Endothelial cell of umbilical vein (primary cell): ENCODE data around the gene HAVCR1. TPM values are rescaled to one million over a fixed set of nuclear protein-coding genes. Genes with fewer than 3 reads are reported as not detected.

ENCODE experiments used
- BruUV-seq: library from RNA; stranded (reverse); fragments of 400-500 nt; replicated peaks from 2 replicates; lab custom pipeline; 2021; lab: Mats Ljungman, UMichigan
- CTCF ChIA-PET: fragments of 300-600, 350-600 bp; sonication (Branson Sonifier 250); formaldehyde crosslinking; loops from one replicate; lab custom pipeline; 2021; ENCODE audit warnings: antibody characterized with exemption, inconsistent platforms; lab: Charles Lee
- POLR2A ChIA-PET: fragments of 300-600, 350-600 bp; sonication (Branson Sonifier 250); formaldehyde crosslinking; loops from one replicate; lab custom pipeline; 2021; ENCODE audit warnings: antibody characterized with exemption, inconsistent platforms; lab: Charles Lee
- DNase-seq: peaks from one replicate; pipeline ENCODE4 v3.0.0-alpha.2; 2011; ENCODE audit warnings: low read depth, low spot score
- FAIRE-seq: peaks from 2 replicates; lab custom pipeline; 2011; peaks lifted over from hg19 to GRCh38; lab: Jason Lieb, UNC
- H2AFZ ChIP-seq: 2 replicates; pipeline ENCODE4 v1.6.0; 2012; ENCODE audit warnings: low read depth, low read length, control low read depth, inconsistent platforms
- H3K27ac ChIP-seq: 2 replicates; pipeline ENCODE4 v1.5.1; 2011; ENCODE audit warnings: low read depth, mild to moderate bottlenecking, control low read depth, low read length, moderate library complexity; ENCODE audit not compliant: insufficient read depth
- H3K27me3 ChIP-seq, 2 experiments: 2 replicates each; pipeline versions ENCODE4 v1.6.0 to v1.6.1; 2011; ENCODE audit warnings: low read length in 2 of 2, mixed read lengths in 1 of 2; ENCODE audit not compliant: control insufficient read depth in 2 of 2, insufficient read depth in 2 of 2
- H3K36me3 ChIP-seq, 2 experiments: 2 replicates in 1 of 2; 3 replicates in 1 of 2; pipeline ENCODE4 v1.5.1; 2011; ENCODE audit warnings: low read length in 2 of 2, mild to moderate bottlenecking in 1 of 2, moderate library complexity in 1 of 2; ENCODE audit not compliant: control insufficient read depth in 2 of 2, insufficient read depth in 2 of 2; ENCODE audit errors: extremely low read depth in 1 of 2
- H3K4me1 ChIP-seq: 3 replicates; pipeline ENCODE4 v1.5.1; 2011; ENCODE audit warnings: mild to moderate bottlenecking, low read length; ENCODE audit not compliant: control insufficient read depth, insufficient read depth; ENCODE audit errors: extremely low read depth
- H3K4me2 ChIP-seq: 2 replicates; pipeline ENCODE4 v1.6.1; 2011; ENCODE audit warnings: low read length, control low read depth, mixed read lengths; ENCODE audit not compliant: insufficient read depth
- H3K4me3 ChIP-seq, 3 experiments: fragments of 200-600 bp in 1 of 3; sonication (generic), shearing (Covaris generic) in 1 of 3; replicated peaks in 1 of 3; 2 replicates each; pipeline ENCODE4 v1.5.1; 2011 to 2016; ENCODE audit warnings: control low read depth in 3 of 3, low read length in 3 of 3, mild to moderate bottlenecking in 2 of 3, inconsistent platforms in 1 of 3, low read depth in 1 of 3, moderate library complexity in 1 of 3; ENCODE audit not compliant: insufficient read depth in 1 of 3
- H3K79me2 ChIP-seq: 2 replicates; pipeline ENCODE4 v1.6.0; 2012; ENCODE audit warnings: low read length, inconsistent platforms; ENCODE audit not compliant: control insufficient read depth, insufficient read depth
- H3K9ac ChIP-seq: replicated peaks from 2 replicates; pipeline ENCODE3; 2011; ENCODE audit warnings: low read length, control low read depth; ENCODE audit not compliant: insufficient read depth; ENCODE audit errors: extremely low read depth
- H3K9me1 ChIP-seq: replicated peaks from 3 replicates; pipeline ENCODE4 v1.6.0; 2011; ENCODE audit warnings: mild to moderate bottlenecking, low read length; ENCODE audit not compliant: control insufficient read depth, insufficient read depth; ENCODE audit errors: extremely low read depth
- H3K9me3 ChIP-seq: replicated peaks from 2 replicates; pipeline ENCODE4 v1.5.1; 2012; ENCODE audit warnings: low read length, inconsistent platforms; ENCODE audit not compliant: control insufficient read depth, insufficient read depth
- H4K20me1 ChIP-seq: replicated peaks from 2 replicates; pipeline ENCODE3; 2011; ENCODE audit warnings: mild to moderate bottlenecking, low read length; ENCODE audit not compliant: control insufficient read depth, insufficient read depth; ENCODE audit errors: extremely low read depth
- CTCF ChIP-seq, 2 donors: IDR thresholded peaks; 1 replicate in 1 of 2; 2 replicates in 1 of 2; pipeline ENCODE4 v1.5.1; 2011; ENCODE audit warnings: low read length in 2 of 2, mild to moderate bottlenecking in 2 of 2, moderate library complexity in 2 of 2, control low read depth in 1 of 2, inconsistent platforms in 1 of 2, low read depth in 1 of 2; ENCODE audit not compliant: insufficient read depth in 1 of 2; ENCODE audit errors: extremely low read depth in 1 of 2
- EZH2 ChIP-seq: IDR thresholded peaks from 2 replicates; pipeline ENCODE4 v1.6.1; 2012; ENCODE audit warnings: borderline replicate concordance, low read depth, mild to moderate bottlenecking, moderate library complexity, low read length, inconsistent platforms; ENCODE audit not compliant: severe bottlenecking
- FOS ChIP-seq: IDR thresholded peaks from 2 replicates; pipeline ENCODE4 v1.6.1; 2011; ENCODE audit warnings: mild to moderate bottlenecking, low read length, moderate library complexity, borderline replicate concordance; ENCODE audit not compliant: insufficient read depth
- GATA2 ChIP-seq: IDR thresholded peaks from 2 replicates; pipeline ENCODE4 v1.7.0; 2011; ENCODE audit warnings: low read depth, mild to moderate bottlenecking, moderate library complexity, mixed read lengths, low read length; ENCODE audit not compliant: insufficient read length, insufficient read depth
- JUN ChIP-seq: IDR thresholded peaks from 2 replicates; pipeline ENCODE4 v1.6.1; 2011; ENCODE audit warnings: borderline replicate concordance, low read depth; ENCODE audit not compliant: insufficient read length, insufficient read depth
- MAX ChIP-seq: IDR thresholded peaks from 2 replicates; pipeline ENCODE4 v1.6.1; 2011; ENCODE audit not compliant: insufficient read depth, insufficient read length
- MYC ChIP-seq: IDR thresholded peaks from one replicate; pipeline ENCODE4 v1.6.1; 2011; ENCODE audit warnings: mild to moderate bottlenecking, low read depth, low read length
- POLR2A ChIP-seq: IDR thresholded peaks from 2 replicates; pipeline ENCODE4 v1.6.1; 2012; ENCODE audit warnings: low read depth, mild to moderate bottlenecking, control low read depth, low read length
- POLR2AphosphoS5 ChIP-seq: IDR thresholded peaks from 2 replicates; pipeline ENCODE4 v1.6.1; 2012; ENCODE audit warnings: low read depth, mild to moderate bottlenecking, control low read depth, low read length, moderate library complexity; ENCODE audit not compliant: insufficient read depth
- dilution Hi-C: fragments of 300-500 bp; cut with MboI; formaldehyde crosslinking; loops from one replicate; pipeline ENCODE4 v1.15.0; 2019; ENCODE audit warnings: low sequenced_read_pairs; ENCODE audit not compliant: extremely low pct_ligation_motif_present
- intact Hi-C: fragments of 100-400 bp; cut with micrococcal nuclease; formaldehyde crosslinking; loops from one replicate; pipeline ENCODE4 v1.10.0; 2022
- polyA plus RNA-seq, 4 experiments: library from polyadenylated mRNA; depleted of rRNA in 3 of 4; stranded (reverse) in 3 of 4; unstranded in 1 of 4; fragments of >200 nt; gene quantifications; 2 replicates each; pipeline versions ENCODE4 v1.2.1 to v1.2.3, GENCODE V29; 2011 to 2012; ENCODE audit warnings: missing spikeins in 1 of 4
- total RNA-seq: library from RNA; stranded (reverse); gene quantifications from 2 replicates; pipeline ENCODE4 v1.2.3, GENCODE V29; 2021

HAVCR1 gene
- total and polyA plus RNA-seq, 2 donors (not counting 3 experiments of a cell fraction or from before 2014, with no cell fraction given) = not detected

DNA sequence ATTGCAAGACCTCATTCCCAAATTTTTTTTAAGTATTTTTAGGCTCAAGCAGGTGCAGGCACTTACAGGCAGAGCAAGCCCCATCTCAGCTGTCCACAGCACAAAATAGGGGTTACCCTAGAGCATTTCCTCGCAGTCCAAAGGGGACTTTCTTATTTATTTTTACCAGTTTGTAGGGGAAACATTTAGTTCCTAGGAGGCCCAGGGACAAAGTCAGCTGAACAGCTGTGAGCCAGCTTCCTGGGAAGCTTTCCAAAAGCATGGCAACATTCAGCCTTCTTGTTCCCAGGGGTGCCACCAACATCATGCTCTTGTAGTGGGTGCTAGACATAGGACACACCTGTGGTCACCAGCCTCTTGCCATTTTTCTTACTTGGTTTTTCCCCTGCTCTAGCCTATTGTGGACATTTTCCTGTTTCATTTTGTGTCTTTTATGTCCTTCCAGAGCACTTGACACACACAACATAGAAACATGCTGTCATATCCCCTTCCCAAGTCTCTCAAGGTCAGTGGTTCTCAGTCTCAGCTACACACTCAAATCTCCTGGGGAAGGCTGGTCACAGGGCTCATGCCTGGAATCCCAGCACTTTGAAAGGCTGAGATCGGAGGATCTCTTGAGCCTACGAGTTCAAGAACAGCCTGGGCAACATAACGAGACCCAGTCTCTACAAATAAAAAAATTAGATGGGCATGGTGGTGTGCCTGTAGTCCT is 38.2 kb downstream of the HAVCR1 start:
- Histone ChIP-seq H3K4me3 (no peak overlapping the region), H3K4me2 (no peak overlapping the region), H3K27ac (no peak overlapping the region), H3K27me3 (no peaks in the 10 kb centered on the region), H3K4me1 (no peaks in the 10 kb centered on the region), H3K79me2 (no peaks in the 10 kb centered on the region), H3K9me1 (no peaks in the 10 kb centered on the region), H3K9ac (no peak overlapping the region), H3K9me3 (no peaks in the 10 kb centered on the region), H4K20me1 (no peaks in the 10 kb centered on the region), H3K36me3 (no peaks in the 10 kb centered on the region), H2AFZ (no peak overlapping the region)
- BruUV-seq = no TSS peak
- POLR2A ChIA-PET = no interaction called here
- no peak for DNase-seq
- intact Hi-C loops (no loop called here), dilution Hi-C loops (no loop called here)
- no peak for FAIRE-seq
- TF ChIP-seq GATA2 (no peak), FOS (no peak), POLR2A (no peak), EZH2 (no peak), MAX (no peak), POLR2AphosphoS5 (no peak), CTCF (IDR thresholded peaks at IDR 0.05; ENCODE audit: extremely low read depth in 1 of 2, insufficient read depth in 1 of 2, low read depth in 1 of 2, low read length in 2 of 2) (no peak), JUN (no peak), MYC (no peak)
- CTCF ChIA-PET = no interaction called here
